Measurements from ENCODE around the gene ADIPOR2.

The ADIPOR2 gene

DNA sequence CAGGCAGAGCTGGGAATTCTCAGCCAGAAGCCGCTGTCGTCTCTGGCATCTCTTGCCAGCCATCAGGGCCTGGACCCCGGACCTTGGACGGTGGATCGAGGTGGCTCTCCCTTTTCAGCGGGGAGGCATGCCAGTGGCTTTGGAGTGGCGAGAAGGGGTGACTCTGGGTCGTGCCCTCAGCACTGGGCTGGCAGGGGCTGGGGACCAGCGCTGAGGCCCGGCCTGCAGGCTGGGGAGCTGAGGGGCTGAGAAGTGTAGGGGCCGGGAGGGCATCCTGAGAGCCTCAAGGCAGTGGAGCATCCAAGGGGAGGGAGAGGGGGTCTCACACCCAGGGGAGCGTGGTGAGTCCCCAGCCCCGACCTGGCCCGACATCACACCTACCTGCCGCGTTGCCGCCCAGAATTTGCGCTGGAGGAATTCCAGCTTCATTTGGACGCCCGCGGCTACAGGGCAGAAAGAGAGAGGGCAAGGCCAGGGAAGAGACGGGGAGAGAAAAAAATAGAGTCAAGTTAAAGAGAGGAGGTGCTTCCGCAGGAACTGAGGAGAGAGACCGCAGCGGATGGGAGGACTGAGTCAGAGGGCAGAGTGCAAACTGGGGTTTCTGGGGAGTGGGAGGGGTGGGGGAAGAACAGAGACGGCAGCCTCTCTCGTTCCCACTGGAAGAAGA is 120.5 kb downstream of the ADIPOR2 start:
- no peak for DNase-seq
- H3K4me3 ChIP-seq, result no peak overlapping the region
- no peaks in the 10 kb centered on the region for H3K9me3 ChIP-seq

DNA sequence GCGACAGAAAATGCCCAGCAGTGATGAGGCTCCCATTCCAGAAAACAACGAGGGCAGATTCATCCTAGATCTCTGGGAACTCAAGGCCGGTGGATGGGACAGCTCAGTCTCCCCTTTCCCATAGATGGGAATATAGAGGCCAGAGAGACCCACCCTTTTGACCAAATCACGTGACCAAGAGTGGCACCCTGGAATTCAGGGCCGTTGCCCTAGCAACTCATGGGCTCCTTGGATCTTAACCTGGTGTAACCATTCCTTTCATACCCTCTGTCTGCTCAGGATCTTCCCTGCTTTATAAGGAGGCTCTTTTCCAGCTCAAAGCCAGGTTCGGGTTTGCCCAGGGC is 121.0 kb downstream of the ADIPOR2 start:
- DNase-seq, result no peak
- H3K27ac ChIP-seq, result no peak overlapping the region
- no peaks in the 10 kb centered on the region for H3K9me3 ChIP-seq
- intact Hi-C loops (cut with DNase I; ENCODE audit: low total_unique reads), result loop anchor here (10.0 kb wide), 1 partner anchor 103 kb away; the partner anchor contains the start of gene CACNA2D4
- no peaks in the 10 kb centered on the region for H3K4me1 ChIP-seq
- TF ChIP-seq, protein P1, sequence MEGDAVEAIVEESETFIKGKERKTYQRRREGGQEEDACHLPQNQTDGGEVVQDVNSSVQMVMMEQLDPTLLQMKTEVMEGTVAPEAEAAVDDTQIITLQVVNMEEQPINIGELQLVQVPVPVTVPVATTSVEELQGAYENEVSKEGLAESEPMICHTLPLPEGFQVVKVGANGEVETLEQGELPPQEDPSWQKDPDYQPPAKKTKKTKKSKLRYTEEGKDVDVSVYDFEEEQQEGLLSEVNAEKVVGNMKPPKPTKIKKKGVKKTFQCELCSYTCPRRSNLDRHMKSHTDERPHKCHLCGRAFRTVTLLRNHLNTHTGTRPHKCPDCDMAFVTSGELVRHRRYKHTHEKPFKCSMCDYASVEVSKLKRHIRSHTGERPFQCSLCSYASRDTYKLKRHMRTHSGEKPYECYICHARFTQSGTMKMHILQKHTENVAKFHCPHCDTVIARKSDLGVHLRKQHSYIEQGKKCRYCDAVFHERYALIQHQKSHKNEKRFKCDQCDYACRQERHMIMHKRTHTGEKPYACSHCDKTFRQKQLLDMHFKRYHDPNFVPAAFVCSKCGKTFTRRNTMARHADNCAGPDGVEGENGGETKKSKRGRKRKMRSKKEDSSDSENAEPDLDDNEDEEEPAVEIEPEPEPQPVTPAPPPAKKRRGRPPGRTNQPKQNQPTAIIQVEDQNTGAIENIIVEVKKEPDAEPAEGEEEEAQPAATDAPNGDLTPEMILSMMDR (IDR thresholded peaks at IDR 0.05), result no peak
- H3K27me3 ChIP-seq, result no peaks in the 10 kb centered on the region
- no peak overlapping the region for H3K4me3 ChIP-seq
- no peaks in the 10 kb centered on the region for H3K36me3 ChIP-seq

More for the DNA sequence above, 120.5 kb downstream of the ADIPOR2 start:
- no peaks in the 10 kb centered on the region for H3K4me1 ChIP-seq
- TF ChIP-seq, protein P1 (IDR thresholded peaks at IDR 0.05), result no peak
- intact Hi-C loops (cut with DNase I; ENCODE audit: low total_unique reads), result loop anchor here (10.0 kb wide), 1 partner anchor 103 kb away; the partner anchor contains the start of gene CACNA2D4
- H3K27ac ChIP-seq, result no peak overlapping the region
- no peaks in the 10 kb centered on the region for H3K27me3 ChIP-seq
- no peaks in the 10 kb centered on the region for H3K36me3 ChIP-seq

DNA sequence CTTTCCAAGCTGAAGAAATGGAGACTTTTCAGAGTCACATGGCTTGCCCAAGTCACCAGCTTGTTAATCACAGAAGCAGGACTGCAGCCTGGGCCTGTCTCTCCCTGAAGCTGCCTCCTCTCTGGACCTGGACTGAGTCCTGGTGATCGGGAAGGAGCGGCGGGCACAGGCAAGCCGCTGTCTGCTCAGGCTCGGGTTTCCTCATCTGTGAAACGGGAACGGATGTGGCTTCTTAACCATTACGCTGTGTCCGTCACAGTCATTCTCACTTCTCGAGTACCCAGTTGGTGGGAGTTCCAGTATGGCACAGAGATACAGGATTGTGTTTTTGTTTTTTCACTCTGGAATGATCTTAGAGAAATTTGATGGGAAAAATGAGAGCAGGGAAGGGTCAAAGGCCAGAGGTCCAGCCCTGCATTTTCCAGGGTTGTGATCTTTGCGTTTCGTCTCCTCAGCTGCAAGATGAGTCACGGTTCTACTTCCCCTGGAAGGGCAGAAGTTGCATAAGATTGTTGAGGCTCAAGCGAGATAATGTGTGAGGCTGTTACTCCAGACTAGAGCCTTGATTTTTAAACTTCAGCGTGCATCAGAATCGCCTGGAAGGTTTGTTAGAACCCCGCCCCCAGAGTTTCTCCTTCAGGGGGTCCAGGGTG is 121.9 kb downstream of the ADIPOR2 start:
- Histone ChIP-seq H3K27me3 (no peaks in the 10 kb centered on the region), H3K36me3 (no peaks in the 10 kb centered on the region), H3K27ac (no peak overlapping the region), H3K4me1 (no peaks in the 10 kb centered on the region), H3K4me3 (no peak overlapping the region), H3K9me3 (no peaks in the 10 kb centered on the region)
- DNase-seq, result no peak
- TF ChIP-seq, protein P1 (IDR thresholded peaks at IDR 0.05), result no peak
- intact Hi-C loops (cut with DNase I; ENCODE audit: low total_unique reads), result loop anchor here (10.0 kb wide), 1 partner anchor 102 kb away; the partner anchor contains the start of gene CACNA2D4

DNA sequence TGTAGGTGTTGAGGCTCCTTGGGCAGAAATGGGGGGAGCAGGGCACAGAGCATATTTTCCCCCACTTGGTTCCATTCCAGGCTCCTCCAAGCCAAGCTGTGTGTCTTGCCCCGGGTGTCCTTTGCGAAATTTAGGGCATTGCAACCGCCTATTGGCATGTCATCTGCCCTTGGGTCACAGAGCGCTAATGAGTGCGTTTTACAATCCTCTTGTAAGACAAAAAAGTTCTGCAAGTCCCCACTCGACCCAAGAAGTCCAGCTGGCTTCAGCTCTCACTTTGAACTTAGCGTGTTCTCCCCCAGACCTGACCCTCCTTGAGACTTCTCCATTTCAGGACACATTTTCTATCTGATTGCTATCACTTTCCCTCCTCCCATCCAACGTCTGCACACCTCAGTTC is 123.4 kb downstream of the ADIPOR2 start:
- Histone ChIP-seq H3K36me3 (no peaks in the 10 kb centered on the region), H3K4me1 (no peaks in the 10 kb centered on the region), H3K4me3 (no peak overlapping the region), H3K27ac (no peak overlapping the region), H3K27me3 (peaks cover 0 to 4% of the 10 kb centered on the region in 2 donors), H3K9me3 (no peaks in the 10 kb centered on the region)
- DNase-seq, result no peak
- TF ChIP-seq, protein P1 (IDR thresholded peaks at IDR 0.05), result no peak
- intact Hi-C loops (cut with DNase I; ENCODE audit: low total_unique reads), result loop anchor here (10.0 kb wide), 1 partner anchor 101 kb away; the partner anchor contains the start of gene CACNA2D4

DNA sequence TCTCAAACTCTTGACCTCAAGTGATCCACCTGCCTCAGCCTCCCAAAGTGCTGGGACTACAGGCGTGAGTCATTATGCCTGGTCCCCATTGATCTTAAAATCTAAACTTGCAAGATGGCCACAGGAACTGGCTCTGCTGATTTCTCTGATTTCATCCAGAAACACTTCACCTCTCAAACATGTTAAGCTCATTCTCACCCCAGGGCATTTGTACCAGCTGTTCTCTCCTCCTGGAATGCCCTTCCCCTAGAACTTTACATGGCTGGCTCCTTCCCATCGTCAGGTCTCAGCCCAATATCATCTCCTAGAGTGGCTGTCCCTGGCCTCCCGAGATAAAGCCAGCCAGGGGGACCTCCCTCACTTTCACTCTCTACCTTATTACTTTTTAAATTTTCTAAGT is 124.2 kb downstream of the ADIPOR2 start:
- TF ChIP-seq, protein P1 (IDR thresholded peaks at IDR 0.05), result no peak
- H3K27me3 ChIP-seq, result peaks cover 0 to 12% of the 10 kb centered on the region in 2 donors
- intact Hi-C loops (cut with DNase I; ENCODE audit: low total_unique reads), result loop anchor here (10.0 kb wide), 1 partner anchor 100 kb away; the partner anchor contains the start of gene CACNA2D4

More for the DNA sequence above, 124.2 kb downstream of the ADIPOR2 start:
- H3K4me3 ChIP-seq, result no peak overlapping the region
- H3K4me1 ChIP-seq, result peaks cover 0 to under 1% (median 0%) of the 10 kb centered on the region in 4 donors
- DNase-seq, result no peak
- H3K36me3 ChIP-seq, result no peaks in the 10 kb centered on the region
- no peaks in the 10 kb centered on the region for H3K9me3 ChIP-seq
- H3K27ac ChIP-seq, result no peak overlapping the region
